Motor neuron (in vitro differentiated cells): ENCODE results near the gene CWF19L1. TPM values are rescaled to one million over a fixed set of nuclear protein-coding genes. Genes with fewer than 3 reads are reported as not detected.

Source experiments
- ATAC-seq, 8 experiments: fragments of 200-7000 bp; cut with Tn5 transposase; replicated peaks in 6 of 8; 2 replicates each; pipeline ENCODE4 v1.8.0; 2021; ENCODE audit warnings: mild to moderate bottlenecking in 8 of 8, moderate library complexity in 8 of 8
- H3K27ac ChIP-seq, 2 donors: fragments of 250-450 bp; sonication (Bioruptor Pico); 2 replicates each; pipeline ENCODE4 v1.9.0; 2021; ENCODE audit warnings: antibody characterized with exemption in 2 of 2, mild to moderate bottlenecking in 2 of 2, moderate library complexity in 1 of 2
- H3K4me1 ChIP-seq, 2 donors: fragments of 250-450 bp; sonication (Bioruptor Pico); replicated peaks in 1 of 2; 2 replicates each; pipeline ENCODE4 v1.6.1; 2021; ENCODE audit warnings: antibody characterized with exemption in 2 of 2, mild to moderate bottlenecking in 2 of 2, moderate library complexity in 1 of 2
- H3K4me3 ChIP-seq, 5 donors: fragments of 250-450 bp; sonication (Bioruptor Pico); 2 replicates each; pipeline ENCODE4 v1.9.0; 2021; ENCODE audit warnings: antibody characterized with exemption in 5 of 5, mild to moderate bottlenecking in 5 of 5, moderate library complexity in 4 of 5
- WGBS, 10 experiments: fragments of 450-650 bp; shearing (Covaris generic); methylation state at CpG; one replicate each; pipeline ENCODE4 v1.0.0; 2022; 5-methylcytosine and 5-hydroxymethylcytosine counted together
- in situ Hi-C, 9 experiments: fragments of 400-800 bp; cut with MboI; loops; one replicate each; pipeline ENCODE4 v1.15.0; 2021; ENCODE audit warnings: low sequenced_read_pairs in 9 of 9, low pct_unique_long_range_greater_than_20kb in 2 of 9; ENCODE audit not compliant: unreplicated experiment in 9 of 9
- total RNA-seq, 8 experiments: library from RNA; unstranded; fragments of 300-600 nt; gene quantifications; 2 replicates each; pipeline versions ENCODE4 v1.2.3 to v1.2.4, GENCODE V29; 2022

CWF19L1 gene
- total RNA-seq, 8 experiments from 2014 or later, result 17.8 to 30.8 (median 21.4) TPM

GRCh38 chr10:100238429-100238828 lies 29.0 kb downstream of the CWF19L1 start:
- H3K27ac ChIP-seq, result no peak overlapping the region
- ATAC-seq, result no peak
- H3K4me1 ChIP-seq, result no peaks in the 10 kb centered on the region
- in situ Hi-C loops, result no loop called here
- WGBS, 10 experiments, result 83 to 100% (median 100%) methylated on average over 1 to 6 of the region's 7 CpGs; no CpG with 5 or more reads in 2 of the 10 experiments
- no peak overlapping the region for H3K4me3 ChIP-seq

DNA sequence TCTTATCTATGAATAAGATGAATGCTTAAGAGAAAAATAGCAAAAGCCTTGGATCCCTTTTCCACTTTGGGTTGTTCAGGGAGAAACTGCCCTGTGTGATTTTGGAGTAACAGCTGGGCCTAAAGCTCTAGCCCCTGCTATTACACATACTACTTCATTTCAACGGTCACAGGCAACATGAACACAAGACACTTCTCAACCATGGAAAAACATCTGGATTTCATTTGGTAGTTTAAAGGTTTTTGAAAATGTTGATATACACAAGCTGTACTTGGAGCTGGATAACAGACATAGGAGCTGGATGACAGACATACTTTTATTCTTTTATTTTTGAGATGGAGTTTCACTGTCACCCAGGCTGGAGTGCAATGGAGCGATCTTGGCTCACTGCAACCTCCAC lies 35.3 kb downstream of the CWF19L1 start:
- Histone ChIP-seq H3K4me3 (no peak overlapping the region), H3K4me1 (peaks cover 3 to 15% of the 10 kb centered on the region in 2 donors), H3K27ac (no peak overlapping the region)
- in situ Hi-C loops, result no loop called here
- ATAC-seq, result no peak
- 38 to 100% (median 93%) methylated on average over 1 to 2 of the region's 2 CpGs; no CpG with 5 or more reads in 4 of the 10 experiments for WGBS, 10 experiments

GRCh38 chr10:100229819-100230422 lies 37.5 kb downstream of the CWF19L1 start:
- no peak for ATAC-seq
- in situ Hi-C loops, result no loop called here
- whole genome bisulfite sequencing, 10 experiments, result 54 to 100% (median 82%) methylated on average over 1 to 21 of the region's 21 CpGs; no CpG with 5 or more reads in 1 of the 10 experiments
- Histone ChIP-seq H3K27ac (peak overlapping the region; percentile 79 to 86), H3K4me3 (peak overlapping the region; percentile 60 to 96 (median 86)), H3K4me1 (peaks cover 3 to 15% of the 10 kb centered on the region in 2 donors)

DNA sequence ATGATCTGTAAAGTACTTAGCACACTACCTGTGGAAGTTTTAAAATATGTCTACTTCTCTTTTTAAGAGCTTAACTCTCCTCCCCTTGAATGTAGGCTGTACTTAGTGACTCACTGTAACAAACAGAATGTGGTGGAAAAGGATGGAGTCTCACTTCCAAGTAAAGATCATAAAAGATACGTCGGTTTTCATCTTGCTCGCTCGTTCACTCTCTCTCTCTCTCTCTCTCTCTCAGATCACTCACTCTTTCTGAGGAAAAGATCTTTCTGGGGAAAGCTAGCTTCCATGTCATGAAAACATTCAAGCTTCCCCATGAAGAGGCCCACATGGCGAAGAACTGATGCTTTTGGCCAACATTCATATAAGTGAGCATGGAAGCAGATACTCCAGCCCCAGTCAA lies 43.6 kb downstream of the CWF19L1 start:
- H3K4me3 ChIP-seq, result no peak overlapping the region
- H3K4me1 ChIP-seq, result peaks cover 0 to 10% of the 10 kb centered on the region in 2 donors
- in situ Hi-C loops, result loop anchor here in 1 of 9 experiments (25.0 kb wide), 1 partner anchor 387 kb away; no protein-coding TSS in a partner anchor
- WGBS, 10 experiments, result 40 to 100% (median 88%) methylated on average over 1 to 5 of the region's 5 CpGs; no CpG with 5 or more reads in 2 of the 10 experiments
- ATAC-seq, result no peak
- no peak overlapping the region for H3K27ac ChIP-seq

- 90 to 100% (median 95%) methylated on average over 2 of the region's 2 CpGs for WGBS, 10 experiments
- ATAC-seq, result no peak
- H3K4me3 ChIP-seq, result no peak overlapping the region
- H3K27ac ChIP-seq, result no peak overlapping the region
- peaks cover 0 to under 1% of the 10 kb centered on the region in 2 donors for H3K4me1 ChIP-seq
- in situ Hi-C loops, result loop anchor here in 1 of 9 experiments (25.0 kb wide), 1 partner anchor 385 kb away; no protein-coding TSS in a partner anchor
Observed at GRCh38 chr10:100222529-100222928, 44.9 kb downstream of the CWF19L1 start.

- WGBS, 10 experiments, result 78 to 100% (median 100%) methylated on average over 1 to 2 of the region's 2 CpGs; no CpG with 5 or more reads in 3 of the 10 experiments
- no peaks in the 10 kb centered on the region for H3K4me1 ChIP-seq
- H3K4me3 ChIP-seq, result no peak overlapping the region
- ATAC-seq, result no peak
- H3K27ac ChIP-seq, result no peak overlapping the region
- in situ Hi-C loops, result loop anchor here in 1 of 9 experiments (25.0 kb wide), 1 partner anchor 379 kb away; no protein-coding TSS in a partner anchor
Observed at GRCh38 chr10:100216006-100216405, 51.4 kb downstream of the CWF19L1 start.

DNA sequence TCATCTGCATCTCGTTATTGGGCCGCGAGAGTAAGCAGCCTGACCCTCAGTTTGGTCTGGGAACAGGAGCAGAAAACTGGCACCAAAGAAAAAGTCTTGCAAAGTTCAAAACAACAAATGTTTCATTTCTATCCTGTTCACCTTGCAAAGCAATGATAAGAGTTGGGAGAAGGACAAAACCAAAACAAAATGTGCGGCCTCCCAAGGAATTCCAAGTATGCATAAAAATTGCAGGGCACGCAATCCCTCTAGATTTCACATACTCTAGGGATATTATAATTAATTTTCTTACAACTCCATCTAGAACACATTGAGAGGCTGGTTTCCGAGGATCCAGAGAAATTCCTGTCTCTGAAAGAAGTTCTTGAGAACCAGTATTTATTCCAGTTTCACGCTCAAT lies 58.1 kb downstream of the CWF19L1 start:
- Histone ChIP-seq H3K27ac (no peak overlapping the region), H3K4me1 (no peaks in the 10 kb centered on the region), H3K4me3 (no peak overlapping the region)
- WGBS, 10 experiments, result 17 to 100% (median 90%) methylated on average over 2 to 6 of the region's 7 CpGs; no CpG with 5 or more reads in 1 of the 10 experiments
- in situ Hi-C loops, result loop anchor here in 1 of 9 experiments (25.0 kb wide), 1 partner anchor 372 kb away; no protein-coding TSS in a partner anchor
- peak in 2 of 8 experiments; percentile 41 to 72 for ATAC-seq

- H3K4me3 ChIP-seq, result no peak overlapping the region
- WGBS, 10 experiments, result 80 to 100% (median 93%) methylated on average over 1 to 8 of the region's 9 CpGs; no CpG with 5 or more reads in 4 of the 10 experiments
- no peak overlapping the region for H3K27ac ChIP-seq
- H3K4me1 ChIP-seq, result no peaks in the 10 kb centered on the region
- in situ Hi-C loops, result loop anchor here in 1 of 9 experiments (25.0 kb wide), 1 partner anchor 371 kb away; no protein-coding TSS in a partner anchor
- ATAC-seq, result no peak
Observed at GRCh38 chr10:100208276-100208675, 59.2 kb downstream of the CWF19L1 start.

- no peak for ATAC-seq
- Histone ChIP-seq H3K4me3 (no peak overlapping the region), H3K27ac (no peak overlapping the region), H3K4me1 (no peaks in the 10 kb centered on the region)
- 64 to 100% (median 94%) methylated on average over 1 to 2 of the region's 2 CpGs; no CpG with 5 or more reads in 3 of the 10 experiments for WGBS, 10 experiments
- in situ Hi-C loops, result loop anchor here in 1 of 9 experiments (25.0 kb wide), 1 partner anchor 367 kb away; no protein-coding TSS in a partner anchor
Observed at GRCh38 chr10:100204370-100204769, 63.1 kb downstream of the CWF19L1 start.

DNA sequence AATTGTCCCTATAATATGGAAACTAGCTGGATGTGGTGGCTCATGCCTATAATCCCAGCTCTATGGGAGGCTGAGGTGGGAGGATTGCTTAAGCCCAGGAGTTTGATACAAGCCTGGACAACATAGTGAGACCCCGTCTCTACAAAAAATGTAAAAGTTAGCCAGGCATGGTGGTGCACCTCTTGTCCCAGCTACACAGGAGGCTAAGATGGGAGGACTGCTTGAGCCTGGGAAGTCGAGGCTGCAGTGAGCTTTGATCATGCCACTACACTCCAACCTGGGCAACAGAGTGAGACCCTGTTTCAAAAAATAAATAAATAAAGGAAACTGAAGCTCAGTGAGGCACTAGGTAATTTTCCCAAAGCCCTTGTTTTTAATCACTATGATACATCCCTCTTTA lies 65.9 kb downstream of the CWF19L1 start:
- no peak overlapping the region for H3K4me3 ChIP-seq
- no peaks in the 10 kb centered on the region for H3K4me1 ChIP-seq
- 88 to 100% (median 100%) methylated on average over 1 of the region's 2 CpGs; no CpG with 5 or more reads in 3 of the 10 experiments for WGBS, 10 experiments
- no peak for ATAC-seq
- no peak overlapping the region for H3K27ac ChIP-seq
- in situ Hi-C loops, result loop anchor here in 1 of 9 experiments (25.0 kb wide), 1 partner anchor 364 kb away; no protein-coding TSS in a partner anchor

DNA sequence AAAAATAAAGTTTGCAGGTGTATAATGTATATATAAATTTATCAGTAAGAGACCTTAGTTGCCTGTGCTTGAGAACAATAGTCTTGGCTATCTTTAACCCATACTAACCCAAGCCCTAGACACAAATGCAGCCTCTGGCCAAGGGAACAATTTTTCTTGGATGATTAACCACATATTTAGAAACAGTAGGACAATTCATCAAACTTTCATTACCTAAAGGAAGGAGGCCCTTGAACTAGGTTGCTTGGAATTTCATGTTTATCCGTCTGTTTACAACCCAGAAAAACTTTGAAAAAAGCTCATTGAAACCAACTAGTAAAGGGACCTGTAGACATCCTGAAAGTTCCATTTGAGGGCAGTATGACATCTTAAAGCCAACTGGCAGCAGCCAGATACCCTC lies 72.7 kb downstream of the CWF19L1 start:
- no peak for ATAC-seq
- Histone ChIP-seq H3K4me3 (no peak overlapping the region), H3K4me1 (no peaks in the 10 kb centered on the region), H3K27ac (no peak overlapping the region)
- 57 to 100% (median 100%) methylated on average over 1 of the region's 1 CpG; no CpG with 5 or more reads in 5 of the 10 experiments for WGBS, 10 experiments
- in situ Hi-C loops, result no loop called here

DNA sequence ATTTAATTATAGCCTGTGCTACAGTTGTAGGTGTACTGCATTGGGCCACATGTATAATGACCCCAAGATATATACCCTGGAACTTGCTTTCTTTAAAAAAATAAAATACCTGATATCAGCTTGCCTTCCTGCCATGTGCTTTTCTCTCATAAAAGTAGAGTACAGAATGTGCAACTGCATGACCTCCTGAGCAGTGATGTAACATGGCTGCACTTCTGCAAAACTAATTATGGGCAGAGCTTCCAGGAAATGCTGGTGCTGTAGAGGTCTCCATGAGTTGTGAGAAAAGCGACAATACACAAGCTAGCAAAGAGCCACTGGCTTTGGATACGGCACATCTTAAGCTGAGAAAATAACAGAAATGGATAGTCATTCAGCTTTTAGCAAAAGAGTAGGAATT lies 75.1 kb downstream of the CWF19L1 start:
- Histone ChIP-seq H3K4me3 (no peak overlapping the region), H3K4me1 (no peaks in the 10 kb centered on the region), H3K27ac (no peak overlapping the region)
- 71 to 100% (median 95%) methylated on average over 1 to 2 of the region's 2 CpGs; no CpG with 5 or more reads in 2 of the 10 experiments for WGBS, 10 experiments
- in situ Hi-C loops, result no loop called here
- no peak for ATAC-seq
